Endothelial cell of umbilical vein (primary cell): ENCODE measurements around the gene CFL2. TPM values are rescaled to one million over a fixed set of nuclear protein-coding genes. Genes with fewer than 3 reads are reported as not detected.

Experiments used
- BruUV-seq: library from RNA; stranded (reverse); fragments of 400-500 nt; replicated peaks from 2 replicates; lab custom pipeline; 2021; lab: Mats Ljungman, UMichigan
- CTCF ChIA-PET: fragments of 300-600, 350-600 bp; sonication (Branson Sonifier 250); formaldehyde crosslinking; loops from one replicate; lab custom pipeline; 2021; ENCODE audit warnings: antibody characterized with exemption, inconsistent platforms; lab: Charles Lee
- POLR2A ChIA-PET: fragments of 300-600, 350-600 bp; sonication (Branson Sonifier 250); formaldehyde crosslinking; loops from one replicate; lab custom pipeline; 2021; ENCODE audit warnings: antibody characterized with exemption, inconsistent platforms; lab: Charles Lee
- DNase-seq: peaks from one replicate; pipeline ENCODE4 v3.0.0-alpha.2; 2011; ENCODE audit warnings: low read depth, low spot score
- FAIRE-seq: peaks from 2 replicates; lab custom pipeline; 2011; peaks lifted over from hg19 to GRCh38; lab: Jason Lieb, UNC
- H2AFZ ChIP-seq: 2 replicates; pipeline ENCODE4 v1.6.0; 2012; ENCODE audit warnings: low read depth, low read length, control low read depth, inconsistent platforms
- H3K27ac ChIP-seq: 2 replicates; pipeline ENCODE4 v1.5.1; 2011; ENCODE audit warnings: low read depth, mild to moderate bottlenecking, control low read depth, low read length, moderate library complexity; ENCODE audit not compliant: insufficient read depth
- H3K27me3 ChIP-seq, 2 experiments: 2 replicates each; pipeline versions ENCODE4 v1.6.0 to v1.6.1; 2011; ENCODE audit warnings: low read length in 2 of 2, mixed read lengths in 1 of 2; ENCODE audit not compliant: control insufficient read depth in 2 of 2, insufficient read depth in 2 of 2
- H3K36me3 ChIP-seq, 2 experiments: 2 replicates in 1 of 2; 3 replicates in 1 of 2; pipeline ENCODE4 v1.5.1; 2011; ENCODE audit warnings: low read length in 2 of 2, mild to moderate bottlenecking in 1 of 2, moderate library complexity in 1 of 2; ENCODE audit not compliant: control insufficient read depth in 2 of 2, insufficient read depth in 2 of 2; ENCODE audit errors: extremely low read depth in 1 of 2
- H3K4me1 ChIP-seq: 3 replicates; pipeline ENCODE4 v1.5.1; 2011; ENCODE audit warnings: mild to moderate bottlenecking, low read length; ENCODE audit not compliant: control insufficient read depth, insufficient read depth; ENCODE audit errors: extremely low read depth
- H3K4me2 ChIP-seq: 2 replicates; pipeline ENCODE4 v1.6.1; 2011; ENCODE audit warnings: low read length, control low read depth, mixed read lengths; ENCODE audit not compliant: insufficient read depth
- H3K4me3 ChIP-seq, 3 experiments: fragments of 200-600 bp in 1 of 3; sonication (generic), shearing (Covaris generic) in 1 of 3; replicated peaks in 1 of 3; 2 replicates each; pipeline ENCODE4 v1.5.1; 2011 to 2016; ENCODE audit warnings: control low read depth in 3 of 3, low read length in 3 of 3, mild to moderate bottlenecking in 2 of 3, inconsistent platforms in 1 of 3, low read depth in 1 of 3, moderate library complexity in 1 of 3; ENCODE audit not compliant: insufficient read depth in 1 of 3
- H3K79me2 ChIP-seq: 2 replicates; pipeline ENCODE4 v1.6.0; 2012; ENCODE audit warnings: low read length, inconsistent platforms; ENCODE audit not compliant: control insufficient read depth, insufficient read depth
- H3K9ac ChIP-seq: replicated peaks from 2 replicates; pipeline ENCODE3; 2011; ENCODE audit warnings: low read length, control low read depth; ENCODE audit not compliant: insufficient read depth; ENCODE audit errors: extremely low read depth
- H3K9me1 ChIP-seq: replicated peaks from 3 replicates; pipeline ENCODE4 v1.6.0; 2011; ENCODE audit warnings: mild to moderate bottlenecking, low read length; ENCODE audit not compliant: control insufficient read depth, insufficient read depth; ENCODE audit errors: extremely low read depth
- H3K9me3 ChIP-seq: replicated peaks from 2 replicates; pipeline ENCODE4 v1.5.1; 2012; ENCODE audit warnings: low read length, inconsistent platforms; ENCODE audit not compliant: control insufficient read depth, insufficient read depth
- H4K20me1 ChIP-seq: replicated peaks from 2 replicates; pipeline ENCODE3; 2011; ENCODE audit warnings: mild to moderate bottlenecking, low read length; ENCODE audit not compliant: control insufficient read depth, insufficient read depth; ENCODE audit errors: extremely low read depth
- FOS ChIP-seq: IDR thresholded peaks from 2 replicates; pipeline ENCODE4 v1.6.1; 2011; ENCODE audit warnings: mild to moderate bottlenecking, low read length, moderate library complexity, borderline replicate concordance; ENCODE audit not compliant: insufficient read depth
- JUN ChIP-seq: IDR thresholded peaks from 2 replicates; pipeline ENCODE4 v1.6.1; 2011; ENCODE audit warnings: borderline replicate concordance, low read depth; ENCODE audit not compliant: insufficient read length, insufficient read depth
- POLR2AphosphoS5 ChIP-seq: IDR thresholded peaks from 2 replicates; pipeline ENCODE4 v1.6.1; 2012; ENCODE audit warnings: low read depth, mild to moderate bottlenecking, control low read depth, low read length, moderate library complexity; ENCODE audit not compliant: insufficient read depth
- dilution Hi-C: fragments of 300-500 bp; cut with MboI; formaldehyde crosslinking; loops from one replicate; pipeline ENCODE4 v1.15.0; 2019; ENCODE audit warnings: low sequenced_read_pairs; ENCODE audit not compliant: extremely low pct_ligation_motif_present
- intact Hi-C: fragments of 100-400 bp; cut with micrococcal nuclease; formaldehyde crosslinking; loops from one replicate; pipeline ENCODE4 v1.10.0; 2022
- polyA plus RNA-seq, 4 experiments: library from polyadenylated mRNA; depleted of rRNA in 3 of 4; stranded (reverse) in 3 of 4; unstranded in 1 of 4; fragments of >200 nt; gene quantifications; 2 replicates each; pipeline versions ENCODE4 v1.2.1 to v1.2.3, GENCODE V29; 2011 to 2012; ENCODE audit warnings: missing spikeins in 1 of 4
- total RNA-seq: library from RNA; stranded (reverse); gene quantifications from 2 replicates; pipeline ENCODE4 v1.2.3, GENCODE V29; 2021

The CFL2 gene
- total and polyA plus RNA-seq, 2 donors (not counting 3 experiments of a cell fraction or from before 2014, with no cell fraction given) = 42.8 to 98.1 TPM

DNA sequence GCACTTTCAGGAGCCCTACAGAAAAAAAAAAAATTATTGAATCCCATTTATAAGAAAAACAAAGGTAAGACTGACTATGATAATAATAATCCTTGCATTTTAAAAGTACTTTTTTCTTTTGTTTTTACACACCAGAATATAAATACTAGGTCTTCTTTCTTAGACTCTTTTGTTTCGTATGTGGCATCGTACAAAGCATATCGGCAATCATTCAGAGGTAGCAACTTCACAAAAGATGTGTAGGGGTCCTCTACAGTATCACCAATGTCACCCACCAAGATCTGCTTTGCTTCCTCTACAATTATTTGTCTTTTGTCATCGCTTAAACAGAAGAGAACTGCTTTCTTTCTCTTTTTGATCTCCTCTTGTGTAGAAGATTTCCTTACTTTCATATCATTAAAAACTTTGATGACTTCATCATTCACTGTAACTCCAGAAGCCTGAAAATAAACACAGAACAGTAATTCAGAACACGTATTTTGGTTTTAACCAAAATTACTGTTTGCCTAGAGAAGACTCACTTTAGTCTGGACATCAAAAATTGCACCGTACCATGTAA lies 1.2 kb downstream of the CFL2 start:
- H3K9ac ChIP-seq = peak overlapping the region; percentile 95
- H3K9me1 ChIP-seq = no peaks in the 10 kb centered on the region
- POLR2A ChIA-PET = no interaction called here
- H4K20me1 ChIP-seq = no peaks in the 10 kb centered on the region
- TF ChIP-seq FOS (no peak), POLR2AphosphoS5 (no peak), JUN (no peak)
- H3K4me1 ChIP-seq = peaks cover 23% of the 10 kb centered on the region
- H3K36me3 ChIP-seq = peaks cover 0 to 8% of the 10 kb centered on the region in 2 experiments
- BruUV-seq = TSS peak; percentile 31
- intact Hi-C loops = loop anchor here (5.0 kb wide), 1 partner anchor 269 kb away; the partner anchor contains the start of gene SRP54
- H3K9me3 ChIP-seq = no peaks in the 10 kb centered on the region
- H3K27ac ChIP-seq = peak overlapping the region; percentile 84
- FAIRE-seq (no peak), DNase-seq (no peak)
- CTCF ChIA-PET = interaction anchor here (0.8 to 3.4 kb wide), 4 partner anchors 9 to 35 kb away, joined by 3 to 32 read pairs (median 4); no protein-coding TSS in a partner anchor
- H2AFZ ChIP-seq = no peak overlapping the region
- peaks cover 24% of the 10 kb centered on the region for H3K79me2 ChIP-seq
- H3K4me3 ChIP-seq = peak overlapping the region; percentile 60 to 95 (median 82)
- H3K4me2 ChIP-seq = peak overlapping the region; percentile 91
- dilution Hi-C loops = no loop called here
- H3K27me3 ChIP-seq = no peaks in the 10 kb centered on the region

DNA sequence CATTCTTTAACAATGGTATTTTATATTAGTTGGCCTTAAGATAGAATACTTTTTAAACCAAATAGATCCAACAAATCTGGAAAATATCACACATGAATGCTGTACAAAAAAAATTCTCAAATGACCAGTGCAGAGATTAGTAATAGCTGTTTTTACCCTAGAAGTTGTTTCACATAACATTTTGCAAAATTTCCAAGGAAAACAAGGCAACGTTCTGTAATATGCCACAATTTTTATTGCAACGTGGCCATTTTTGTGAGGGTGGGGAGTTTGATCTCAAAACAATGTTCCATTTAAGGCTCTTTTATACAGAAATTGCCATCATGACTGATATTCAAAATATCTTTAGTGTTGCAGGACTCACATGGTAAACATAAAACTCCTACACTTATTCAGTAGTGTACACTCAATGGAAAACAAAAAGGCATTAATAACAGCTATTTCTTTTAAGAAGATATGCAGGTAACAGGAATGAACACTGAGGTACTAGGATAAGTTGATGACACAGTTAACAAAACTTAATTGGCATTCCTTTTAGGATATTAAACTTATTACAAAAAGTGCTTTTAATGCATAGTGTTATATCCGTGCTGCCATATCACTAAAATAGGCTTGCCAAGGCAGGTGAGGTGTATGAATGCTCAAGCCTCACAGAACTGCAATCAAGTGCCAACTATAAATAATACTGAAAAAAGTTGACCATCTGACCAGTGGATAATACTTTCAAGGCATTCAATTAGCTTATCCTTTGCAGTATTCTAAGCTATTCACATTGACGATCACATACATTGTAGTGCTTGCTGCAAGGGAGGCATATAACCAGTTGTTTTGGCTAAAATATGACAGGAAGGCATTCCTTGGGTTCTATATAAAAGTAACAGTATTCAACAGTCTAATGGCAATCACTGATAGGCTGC lies 2.3 kb downstream of the CFL2 start:
- DNase-seq = no peak
- no peak overlapping the region for H3K9ac ChIP-seq
- H4K20me1 ChIP-seq = no peaks in the 10 kb centered on the region
- TF ChIP-seq FOS = no peak
- no peaks in the 10 kb centered on the region for H3K9me1 ChIP-seq
- peak overlapping the region; percentile 9 for H3K4me2 ChIP-seq
- peaks cover 23% of the 10 kb centered on the region for H3K4me1 ChIP-seq
- H3K4me3 ChIP-seq = no peak overlapping the region
- no peak for FAIRE-seq
- no peaks in the 10 kb centered on the region for H3K9me3 ChIP-seq
- H3K27me3 ChIP-seq = no peaks in the 10 kb centered on the region
- dilution Hi-C loops = no loop called here
- no peak overlapping the region for H3K27ac ChIP-seq
- BruUV-seq = no TSS peak
- POLR2A ChIA-PET = no interaction called here
- CTCF ChIA-PET = interaction anchor here (0.9 to 3.4 kb wide), 4 partner anchors 8 to 34 kb away, joined by 3 to 32 read pairs (median 4); no protein-coding TSS in a partner anchor
- no peak overlapping the region for H2AFZ ChIP-seq
- peaks cover 0 to 8% of the 10 kb centered on the region in 2 experiments for H3K36me3 ChIP-seq
- peaks cover 24% of the 10 kb centered on the region for H3K79me2 ChIP-seq
- intact Hi-C loops = loop anchor here (5.0 kb wide), 1 partner anchor 270 kb away; the partner anchor contains the start of gene SRP54
